GM21528 (cell line): ENCODE results near the gene METRN.

ENCODE experiments used
- ATAC-seq: cut with Tn5 transposase; IDR thresholded peaks from one replicate; pipeline ENCODE4 v1.9.1; 2021; ENCODE audit warnings: mild to moderate bottlenecking, moderate library complexity; ENCODE audit not compliant: unreplicated experiment, low FRiP score

The METRN gene

DNA sequence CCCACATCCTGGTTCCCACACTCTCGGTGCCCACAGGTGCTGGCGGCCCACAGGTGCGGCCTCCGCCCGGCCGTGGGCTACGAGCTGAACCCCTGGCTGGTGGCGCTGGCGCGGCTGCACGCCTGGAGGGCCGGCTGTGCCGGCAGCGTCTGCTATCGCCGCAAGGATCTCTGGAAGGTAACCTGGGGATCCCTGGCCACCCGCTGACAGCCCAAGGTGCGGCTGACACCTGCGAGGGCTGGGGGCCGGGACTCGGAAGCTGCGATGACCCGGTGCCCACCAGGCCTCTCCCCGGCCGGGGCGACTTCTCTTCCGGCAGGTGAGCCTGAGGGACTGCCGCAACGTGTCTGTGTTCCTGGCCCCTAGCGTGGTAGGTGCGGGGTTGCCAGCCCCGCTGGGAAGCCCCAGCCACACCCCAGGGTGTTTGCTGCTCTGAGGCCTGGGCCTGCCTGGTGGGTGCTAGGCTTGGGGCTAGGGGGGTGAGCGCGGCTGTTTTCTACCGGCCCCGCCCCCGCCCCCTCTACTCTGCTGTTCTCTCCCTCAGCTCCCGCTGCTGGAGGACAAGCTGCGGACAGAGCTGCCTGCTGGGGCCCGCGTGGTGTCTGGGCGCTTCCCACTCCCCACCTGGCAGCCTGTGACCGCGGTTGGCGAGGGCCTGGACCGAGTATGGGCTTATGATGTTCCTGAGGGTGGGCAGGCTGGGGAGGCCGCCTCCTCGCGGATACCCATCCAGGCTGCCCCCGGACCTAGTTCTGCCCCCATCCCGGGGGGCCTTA lies 7.0 kb downstream of the METRN start:
- ATAC-seq: no peak

DNA sequence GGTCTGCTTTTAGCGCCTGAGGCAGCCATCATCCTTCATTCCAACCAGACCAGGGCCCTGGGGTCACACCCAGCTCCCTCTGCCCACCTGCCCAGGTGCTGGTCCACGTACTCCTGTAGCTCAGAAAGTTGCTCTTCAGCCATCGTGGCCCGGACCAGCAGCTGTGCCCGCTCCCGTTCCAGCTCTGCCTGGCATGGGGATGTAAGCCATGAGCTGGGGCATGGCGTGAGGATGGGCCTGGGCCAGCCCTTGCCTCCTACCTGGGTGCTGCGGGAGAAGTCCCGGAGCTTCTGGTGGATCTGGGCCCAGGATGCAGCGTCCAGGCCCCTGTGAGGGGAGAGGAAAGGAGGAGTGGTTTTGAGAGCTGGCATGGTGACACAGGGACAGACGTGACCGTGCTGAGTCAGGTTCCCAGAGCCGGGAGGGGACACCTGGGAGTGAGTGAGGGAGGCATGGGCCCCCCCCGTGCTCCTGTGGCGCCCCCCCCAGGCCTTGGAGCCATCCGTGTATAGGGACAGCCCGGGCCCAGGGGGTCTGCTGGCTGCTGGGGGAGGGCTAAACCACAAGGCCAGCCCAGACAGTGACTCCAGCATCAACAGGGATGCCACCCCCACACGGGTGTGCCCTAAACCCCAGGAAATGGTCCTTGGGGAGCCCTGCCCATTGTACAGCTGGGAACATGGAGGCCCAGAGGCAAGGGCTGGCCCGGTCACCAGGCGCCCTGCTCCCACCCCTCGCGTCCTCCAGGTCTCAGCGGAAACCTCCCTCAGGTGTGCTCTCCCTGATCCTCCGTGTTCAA lies 8.1 kb downstream of the METRN start:
- ATAC-seq: no peak

DNA sequence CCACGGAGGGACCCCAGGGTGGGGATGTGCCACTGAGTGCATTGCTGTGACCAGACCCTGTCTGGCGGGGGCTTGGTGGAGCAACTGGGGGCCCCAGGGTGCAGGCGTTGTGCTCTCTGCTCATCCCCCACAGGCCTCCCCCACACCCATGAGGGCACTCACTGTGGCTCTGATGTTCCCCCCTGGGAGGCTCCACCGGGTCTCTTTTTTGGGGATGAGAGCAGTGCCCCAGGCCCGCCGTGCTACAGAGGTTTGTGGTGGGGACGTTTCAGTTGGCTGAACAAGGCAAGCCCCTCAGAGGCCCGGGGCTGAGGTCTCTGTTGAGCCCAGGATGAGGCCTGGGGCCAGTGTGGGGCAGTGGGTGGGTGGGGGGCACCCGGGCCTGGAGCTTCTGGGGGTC lies 8.8 kb downstream of the METRN start:
- ATAC-seq: no peak

DNA sequence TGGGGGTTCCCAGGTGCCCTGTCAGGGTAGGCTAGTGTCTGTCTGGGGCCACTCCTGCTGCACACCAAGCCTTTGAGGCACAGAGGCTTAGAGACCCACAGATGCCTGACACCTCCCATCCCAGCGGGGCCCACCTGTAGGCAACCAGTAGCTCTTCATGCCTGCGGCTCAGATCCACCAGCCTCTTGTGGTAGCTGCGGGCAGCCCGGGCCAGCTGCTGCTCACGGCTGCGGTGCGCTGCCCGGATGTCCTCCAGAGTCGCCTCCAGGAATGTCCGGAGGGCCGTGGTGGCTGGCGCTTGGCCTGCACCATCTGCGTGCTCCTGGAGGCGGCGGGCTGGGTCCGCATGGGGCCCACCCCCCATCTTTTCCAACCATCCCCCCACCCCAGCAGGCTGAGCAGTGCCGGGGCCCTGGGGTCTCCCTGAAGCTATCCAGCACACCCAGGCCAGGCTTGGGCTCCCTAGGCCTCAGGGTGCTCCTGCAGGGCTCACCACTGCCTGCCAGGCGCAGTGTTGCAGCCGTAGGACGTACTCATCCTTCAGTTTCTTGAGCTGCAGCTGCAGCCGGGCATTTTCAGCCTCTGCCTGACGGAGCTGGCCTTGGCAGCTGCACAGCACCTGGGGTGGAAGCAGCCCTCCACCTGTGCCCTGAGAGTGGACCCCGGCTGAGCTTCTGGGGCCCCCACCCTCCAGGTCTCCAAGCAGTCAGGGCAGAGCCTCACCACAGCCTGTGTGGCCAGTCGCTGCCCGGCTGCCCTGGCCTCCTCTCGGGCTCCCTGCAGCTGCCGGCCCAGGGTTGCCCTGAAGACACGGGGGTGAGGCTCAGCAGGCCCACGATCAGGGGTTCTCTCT lies 9.5 kb downstream of the METRN start:
- ATAC-seq: no peak

DNA sequence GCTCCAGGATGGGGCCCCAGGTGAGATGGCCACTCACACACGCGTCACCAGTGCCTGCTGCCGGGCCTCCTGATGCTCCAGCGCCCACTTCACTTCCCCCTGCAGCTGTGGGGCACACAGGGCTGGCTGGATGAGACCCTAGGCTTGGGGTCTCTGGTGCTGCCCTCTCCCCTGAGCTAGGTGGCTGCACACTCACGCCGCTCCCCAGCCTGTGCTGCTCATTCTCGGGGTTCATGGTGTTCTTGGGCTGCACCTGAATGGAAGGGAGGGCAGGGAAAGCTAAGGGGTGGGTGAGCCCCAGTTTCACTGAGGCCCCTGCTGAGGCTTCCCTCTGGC lies 10.1 kb downstream of the METRN start:
- no peak for ATAC-seq

DNA sequence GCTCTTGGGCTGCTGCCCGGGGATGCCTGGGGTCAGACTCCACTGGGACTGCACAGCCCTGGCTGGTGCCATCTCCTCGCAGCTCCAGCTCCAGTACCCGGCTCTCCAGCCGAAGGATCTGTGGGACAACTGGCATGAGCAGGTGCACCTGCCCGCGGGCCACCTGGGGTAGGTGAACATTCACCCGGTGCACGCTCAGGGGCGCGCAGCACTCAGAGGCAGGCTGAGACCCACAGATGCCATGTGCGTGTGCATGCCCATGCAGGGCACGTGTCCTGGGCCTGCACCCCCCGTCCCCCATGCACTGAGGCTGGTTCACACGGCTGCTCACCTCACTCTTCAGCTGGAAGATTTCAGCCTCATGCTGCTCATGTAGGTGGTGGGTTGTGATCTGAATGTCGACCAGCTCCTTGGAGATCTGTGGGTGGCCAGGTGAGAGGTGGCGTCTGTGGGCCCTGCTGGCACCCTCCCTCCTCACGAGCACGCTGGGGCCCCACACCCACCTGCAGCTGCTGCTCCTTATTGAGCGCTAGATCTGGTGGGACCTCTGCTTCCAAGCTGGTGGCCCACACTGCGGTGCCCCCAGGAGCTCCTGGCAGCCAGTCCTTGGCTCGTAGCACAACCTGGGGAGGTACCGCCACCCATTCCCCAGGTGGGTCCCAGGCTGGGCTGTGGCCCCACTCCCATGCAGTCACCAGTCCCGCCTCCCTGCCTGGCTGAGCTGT lies 10.7 kb downstream of the METRN start:
- no peak for ATAC-seq

DNA sequence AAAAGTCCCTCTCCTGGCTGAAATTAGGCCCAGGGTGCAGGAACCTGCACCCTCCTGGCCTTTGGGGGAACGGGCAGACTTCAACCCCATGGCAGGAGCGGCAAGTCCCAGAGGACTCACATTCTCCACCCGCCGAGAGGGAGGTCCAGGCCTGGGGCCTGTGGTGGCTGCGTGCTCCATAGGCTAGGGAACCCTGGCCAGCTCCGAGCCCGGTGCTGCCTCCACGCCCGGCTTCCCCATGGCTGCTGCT lies 11.2 kb downstream of the METRN start:
- no peak for ATAC-seq

DNA sequence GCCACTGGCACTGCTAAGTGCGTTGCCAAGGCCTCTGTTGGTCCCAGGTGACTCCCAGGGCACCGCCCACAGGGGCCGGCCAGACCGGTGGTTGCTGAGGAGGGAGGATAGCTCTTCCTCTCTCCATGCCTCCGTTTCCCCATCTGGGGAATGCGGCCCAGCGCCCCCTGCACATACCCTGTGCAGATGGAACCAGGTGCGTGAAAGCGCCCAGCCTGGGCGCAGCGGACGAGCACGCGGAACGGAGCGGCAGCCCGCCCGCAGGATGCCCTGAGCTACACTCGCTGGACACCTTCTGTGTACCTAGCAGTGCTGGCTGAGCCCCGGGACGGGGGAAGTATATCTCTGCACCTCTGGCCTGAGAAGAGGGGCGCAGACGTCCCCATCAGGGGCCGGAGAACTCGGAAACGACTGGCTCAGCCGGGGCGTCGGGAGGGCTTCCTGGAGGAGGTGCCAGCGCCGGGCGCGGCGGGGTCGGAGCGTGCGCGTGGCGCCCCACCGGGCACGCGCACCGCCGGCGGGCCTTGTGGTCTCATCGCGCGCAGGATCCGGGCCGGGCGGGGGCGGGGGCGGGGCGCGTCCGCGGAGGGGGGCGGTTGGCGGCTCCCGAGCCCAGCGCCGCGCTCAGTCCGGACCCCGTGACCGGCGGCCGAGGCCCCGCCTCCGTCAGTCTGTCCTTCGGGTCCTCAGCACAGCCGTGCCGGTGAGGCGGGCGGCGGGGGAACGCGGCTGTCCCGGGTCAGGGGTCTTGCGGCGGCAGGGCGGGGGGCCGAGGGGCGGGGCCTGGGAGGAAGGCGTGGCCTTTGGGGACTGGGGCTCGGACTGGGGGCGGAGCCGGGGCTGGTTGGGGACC lies 11.7 kb downstream of the METRN start, which contains the start of the genes CCDC78 and HAGHL:
CCDC78 (minus strand) TSS at position 6 of the 853 bp plus-strand sequence. CDS start 76 bp downstream, outside the sequence.
HAGHL (plus strand) TSS at position 669 of the 853 bp plus-strand sequence. CDS start 404 bp downstream, outside the sequence.
- no peak for ATAC-seq

DNA sequence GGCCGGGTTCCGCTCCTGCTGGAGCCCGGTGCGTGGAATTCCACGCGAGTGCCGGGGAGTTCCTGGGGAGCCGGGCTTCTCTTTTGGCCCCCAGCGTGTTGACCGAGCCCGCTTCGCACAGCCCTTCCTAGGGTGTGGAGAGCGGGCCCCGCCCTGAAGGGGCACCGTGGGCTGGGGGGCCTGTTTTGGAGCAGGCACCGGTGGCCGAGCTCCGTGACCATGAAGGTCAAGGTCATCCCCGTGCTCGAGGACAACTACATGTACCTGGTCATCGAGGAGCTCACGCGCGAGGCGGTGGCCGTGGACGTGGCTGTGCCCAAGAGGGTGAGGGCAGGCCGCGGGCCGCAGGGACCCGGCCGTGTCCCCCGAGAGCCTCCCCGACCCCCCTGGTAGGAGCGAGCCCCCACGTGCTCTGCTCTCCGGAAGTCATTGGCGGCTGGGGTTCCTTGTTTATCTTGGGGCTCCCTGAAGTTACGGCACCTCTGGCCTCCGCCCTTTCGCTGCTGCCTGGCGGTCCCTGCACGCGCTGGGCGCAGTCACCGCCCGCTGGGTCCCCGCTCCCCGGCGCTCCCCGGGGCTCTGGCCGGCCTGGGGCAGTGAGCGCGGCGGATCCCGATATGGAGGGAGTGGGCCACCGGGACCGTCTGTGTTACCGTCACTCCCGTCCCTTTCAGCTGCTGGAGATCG lies 12.5 kb downstream of the METRN start:
- ATAC-seq: no peak

DNA sequence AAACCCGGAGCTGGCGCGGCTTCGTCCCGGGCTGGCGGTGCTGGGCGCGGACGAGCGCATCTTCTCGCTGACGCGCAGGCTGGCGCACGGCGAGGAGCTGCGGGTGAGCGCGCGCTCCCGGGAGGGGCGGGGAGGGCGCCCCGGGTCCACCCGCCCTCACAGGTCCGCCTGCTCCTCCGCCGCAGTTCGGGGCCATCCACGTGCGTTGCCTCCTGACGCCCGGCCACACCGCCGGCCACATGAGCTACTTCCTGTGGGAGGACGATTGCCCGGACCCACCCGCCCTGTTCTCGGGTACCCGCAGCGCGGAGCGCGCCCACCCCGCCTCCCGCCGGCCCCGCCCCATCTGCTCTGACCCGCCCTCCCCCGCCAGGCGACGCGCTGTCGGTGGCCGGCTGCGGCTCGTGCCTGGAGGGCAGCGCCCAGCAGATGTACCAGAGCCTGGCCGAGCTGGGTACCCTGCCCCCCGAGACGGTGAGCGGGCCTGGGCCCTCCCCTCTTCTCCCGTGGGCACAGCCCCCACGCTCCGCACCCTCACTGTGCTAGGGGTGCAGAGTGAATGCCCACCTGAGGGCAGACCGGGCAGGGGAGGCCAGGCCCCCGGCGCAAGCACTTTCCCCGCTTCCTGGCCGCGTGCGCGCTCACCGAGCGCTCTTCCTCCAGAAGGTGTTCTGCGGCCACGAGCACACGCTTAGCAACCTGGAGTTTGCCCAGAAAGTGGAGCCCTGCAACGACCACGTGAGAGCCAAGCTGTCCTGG lies 13.4 kb downstream of the METRN start:
- no peak for ATAC-seq

DNA sequence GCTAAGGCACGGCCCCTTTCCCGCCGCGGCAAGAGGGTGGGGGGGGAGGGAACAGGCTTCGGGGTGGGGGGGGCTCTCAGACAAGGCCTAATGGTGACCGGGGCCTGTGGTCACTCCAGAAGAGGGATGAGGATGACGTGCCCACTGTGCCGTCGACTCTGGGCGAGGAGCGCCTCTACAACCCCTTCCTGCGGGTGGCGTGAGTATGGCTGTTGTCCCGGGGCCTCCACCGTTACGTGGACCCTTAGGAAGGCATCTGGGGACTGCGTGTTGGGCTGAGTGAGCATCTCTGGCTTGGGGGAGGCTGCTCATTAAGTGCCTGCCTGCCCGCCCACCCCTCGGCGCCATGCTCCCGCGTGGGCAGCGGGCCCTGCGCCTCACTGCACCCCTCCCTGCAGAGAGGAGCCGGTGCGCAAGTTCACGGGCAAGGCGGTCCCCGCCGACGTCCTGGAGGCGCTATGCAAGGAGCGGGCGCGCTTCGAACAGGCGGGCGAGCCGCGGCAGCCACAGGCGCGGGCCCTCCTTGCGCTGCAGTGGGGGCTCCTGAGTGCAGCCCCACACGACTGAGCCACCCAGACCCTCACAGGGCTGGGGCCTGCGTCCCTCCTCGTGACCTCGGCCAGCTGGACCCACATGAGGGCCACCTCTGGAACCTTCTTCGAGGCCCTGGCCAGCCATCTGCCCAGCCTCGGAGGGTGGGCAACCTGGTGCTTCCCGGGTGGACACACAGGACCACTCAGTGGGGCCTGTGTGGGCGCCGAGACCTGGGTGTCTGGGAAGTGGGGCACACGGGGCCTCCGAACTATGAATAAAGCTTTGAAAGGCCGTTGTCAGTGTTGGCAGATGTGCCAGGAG lies 14.2 kb downstream of the METRN start:
- ATAC-seq: no peak

DNA sequence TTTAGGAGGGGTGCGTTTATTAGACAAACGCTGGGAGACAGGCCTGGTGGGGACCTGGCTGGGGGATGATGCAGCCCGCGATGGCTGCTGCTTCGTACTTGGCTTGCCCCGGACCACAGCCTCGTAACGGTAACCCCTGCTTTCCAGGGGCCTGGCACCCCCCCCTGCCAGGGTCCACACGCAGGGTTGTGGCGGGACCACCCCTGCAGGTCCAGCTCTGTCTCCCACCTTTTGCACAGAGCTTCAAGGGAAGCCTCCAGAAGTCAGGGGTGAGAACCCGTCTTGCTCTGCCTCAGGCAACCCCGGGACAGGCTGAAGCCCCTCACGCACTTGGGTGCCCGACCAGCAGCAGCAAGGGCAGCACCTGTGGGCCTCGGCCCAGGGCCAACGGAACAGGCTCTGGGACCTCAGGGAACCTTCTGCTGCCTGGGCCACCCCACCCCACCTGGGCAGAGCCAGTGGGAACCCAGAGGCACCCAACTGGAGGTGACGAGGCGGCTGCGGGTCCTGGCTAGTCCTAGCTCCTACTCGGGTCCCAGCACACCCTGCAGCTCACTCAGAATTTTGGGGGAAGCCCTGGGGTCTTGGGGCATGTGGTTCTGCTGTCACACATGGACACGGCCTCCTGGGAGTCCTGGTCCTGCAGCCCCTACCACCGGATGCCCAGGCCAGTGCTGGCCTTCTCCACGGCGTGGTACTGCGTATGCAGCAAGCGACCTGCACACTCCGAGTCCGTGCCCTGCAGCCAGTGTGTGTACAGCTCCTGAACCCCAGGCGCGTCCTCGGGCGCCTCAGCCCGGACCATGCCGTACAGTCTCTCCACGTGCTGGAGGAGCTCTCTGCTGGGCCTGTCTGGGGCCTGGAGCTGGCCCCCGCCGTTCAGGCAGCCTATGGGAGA lies 15.1 kb downstream of the METRN start:
- no peak for ATAC-seq

DNA sequence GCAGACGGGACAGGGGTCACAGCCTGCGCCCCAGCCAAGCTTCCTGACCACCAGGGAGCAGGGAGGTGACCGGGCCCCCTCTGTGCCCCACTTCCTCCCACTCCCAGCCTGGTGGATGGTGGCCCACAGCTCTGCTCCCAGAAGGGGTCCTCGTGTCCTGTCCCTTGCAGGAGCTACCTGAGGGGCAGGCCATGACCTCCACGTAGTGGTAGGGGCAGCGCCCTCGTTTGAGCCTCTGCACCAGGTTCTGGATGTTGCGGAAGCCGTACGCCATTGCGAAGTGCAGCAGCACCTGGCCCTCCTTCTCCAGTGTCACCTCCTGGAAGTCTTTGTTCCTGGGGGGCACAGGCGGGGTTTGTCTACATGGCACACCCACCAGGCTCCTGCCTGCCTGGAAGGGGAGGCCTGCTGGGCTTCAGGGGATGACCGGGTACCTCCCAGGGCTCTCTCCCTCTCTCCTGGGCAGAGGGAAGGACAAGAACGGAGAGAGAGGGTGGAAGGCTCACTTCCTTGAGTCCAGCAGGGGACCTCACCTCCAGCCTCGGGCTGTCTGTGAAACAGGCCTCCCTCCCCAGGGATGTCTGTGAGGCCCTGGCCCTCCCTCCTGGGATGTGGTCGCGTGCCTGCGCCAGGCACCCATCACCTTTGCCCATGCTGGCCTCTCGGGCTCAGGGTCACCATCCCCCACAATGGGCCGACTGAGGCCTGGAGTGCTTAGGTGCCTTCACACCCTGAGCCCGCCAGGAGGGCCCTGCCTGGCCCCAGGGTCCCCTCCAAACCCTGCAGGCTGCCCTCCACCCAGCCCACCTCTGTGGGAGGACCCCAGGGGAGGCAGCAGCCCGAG lies 16.0 kb downstream of the METRN start:
- ATAC-seq: no peak

DNA sequence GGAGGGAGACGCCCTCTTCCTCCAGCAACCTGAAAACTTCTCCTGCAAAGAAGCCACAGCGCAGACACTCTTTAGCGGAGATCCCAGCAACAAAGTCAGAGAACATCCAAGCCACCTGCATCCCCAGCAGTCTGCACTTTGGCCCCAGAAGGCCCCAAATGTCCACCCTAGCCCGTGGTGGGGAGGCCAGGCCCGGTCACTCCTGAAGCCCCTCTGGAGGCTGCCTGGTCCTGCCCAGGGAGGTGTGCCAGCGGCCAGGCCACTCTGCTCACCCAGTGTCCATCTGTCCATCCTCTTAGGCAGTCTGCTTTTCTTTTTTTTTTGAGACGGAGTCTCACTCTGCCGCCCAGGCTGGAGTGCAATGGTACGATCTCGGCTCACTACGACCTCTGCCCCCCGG lies 17.4 kb downstream of the METRN start:
- no peak for ATAC-seq

DNA sequence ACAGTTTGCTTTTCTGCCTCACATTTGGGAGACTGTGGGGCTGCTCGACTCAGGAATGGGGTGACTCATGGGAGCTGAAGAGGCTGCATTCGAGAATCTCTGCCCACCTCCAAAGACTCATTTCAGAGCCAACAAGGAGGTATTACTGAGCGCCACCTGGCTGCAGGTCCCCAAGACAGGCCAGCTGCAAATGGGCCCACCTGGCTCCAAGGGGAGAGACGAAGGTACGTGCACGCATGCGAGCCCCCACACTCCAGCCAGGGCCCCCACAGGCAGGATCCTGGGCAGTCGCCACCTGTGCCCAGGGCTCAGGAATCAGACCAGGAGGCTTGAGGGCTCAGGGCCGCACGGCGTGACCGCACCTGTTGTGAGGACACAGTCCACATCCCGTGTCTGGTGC lies 18.0 kb downstream of the METRN start:
- ATAC-seq: no peak
